ENCODE measurements around the gene TNIP3.
"Not testable (repeated sequence)": the region's sequence is repeated elsewhere in the genome, so short reads cannot be mapped to it uniquely, and the experiment has no call there.

TNIP3 gene

DNA sequence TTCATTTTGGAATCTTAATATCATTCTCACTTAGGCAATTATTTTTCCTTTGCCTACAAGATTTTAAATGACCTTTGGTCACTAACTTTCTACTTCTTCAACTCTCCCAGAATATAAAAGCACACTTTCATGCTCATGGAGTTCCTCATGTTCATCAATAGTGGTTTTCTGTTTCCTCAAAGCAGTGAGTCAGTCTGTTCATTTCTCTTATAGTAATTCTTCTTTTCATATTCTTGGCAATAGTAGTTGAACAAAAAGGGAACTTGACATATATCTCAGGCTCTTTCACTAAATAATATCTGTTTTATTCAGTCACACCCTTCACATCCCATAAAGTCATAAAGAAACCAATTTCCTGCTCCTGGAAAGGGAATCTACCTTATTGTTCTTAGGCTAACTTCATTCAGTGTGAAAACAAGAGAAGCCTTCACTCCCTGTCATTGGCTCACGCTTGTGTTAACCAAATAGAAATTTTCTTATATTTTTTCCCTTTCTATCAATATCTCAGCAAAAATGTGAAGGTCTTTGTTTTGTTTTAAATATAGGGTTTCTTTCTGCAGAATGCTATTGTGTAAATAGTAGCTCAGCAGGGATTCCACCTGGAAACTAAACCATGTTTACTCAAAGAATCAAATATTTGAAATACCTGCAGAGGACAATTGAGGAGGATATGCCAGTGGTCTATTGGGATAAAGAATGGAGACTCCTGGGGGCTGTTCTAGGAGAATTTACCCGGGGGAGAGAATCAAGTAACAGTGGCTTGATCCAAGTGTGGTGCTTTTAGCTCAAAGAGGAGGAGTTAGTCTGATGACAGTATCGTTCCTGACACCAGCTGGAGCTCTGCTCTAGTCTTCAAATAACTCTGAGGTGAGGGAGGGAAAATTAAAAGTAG is 13.4 kb upstream of the TNIP3 start:
- no peak for DNase-seq

DNA sequence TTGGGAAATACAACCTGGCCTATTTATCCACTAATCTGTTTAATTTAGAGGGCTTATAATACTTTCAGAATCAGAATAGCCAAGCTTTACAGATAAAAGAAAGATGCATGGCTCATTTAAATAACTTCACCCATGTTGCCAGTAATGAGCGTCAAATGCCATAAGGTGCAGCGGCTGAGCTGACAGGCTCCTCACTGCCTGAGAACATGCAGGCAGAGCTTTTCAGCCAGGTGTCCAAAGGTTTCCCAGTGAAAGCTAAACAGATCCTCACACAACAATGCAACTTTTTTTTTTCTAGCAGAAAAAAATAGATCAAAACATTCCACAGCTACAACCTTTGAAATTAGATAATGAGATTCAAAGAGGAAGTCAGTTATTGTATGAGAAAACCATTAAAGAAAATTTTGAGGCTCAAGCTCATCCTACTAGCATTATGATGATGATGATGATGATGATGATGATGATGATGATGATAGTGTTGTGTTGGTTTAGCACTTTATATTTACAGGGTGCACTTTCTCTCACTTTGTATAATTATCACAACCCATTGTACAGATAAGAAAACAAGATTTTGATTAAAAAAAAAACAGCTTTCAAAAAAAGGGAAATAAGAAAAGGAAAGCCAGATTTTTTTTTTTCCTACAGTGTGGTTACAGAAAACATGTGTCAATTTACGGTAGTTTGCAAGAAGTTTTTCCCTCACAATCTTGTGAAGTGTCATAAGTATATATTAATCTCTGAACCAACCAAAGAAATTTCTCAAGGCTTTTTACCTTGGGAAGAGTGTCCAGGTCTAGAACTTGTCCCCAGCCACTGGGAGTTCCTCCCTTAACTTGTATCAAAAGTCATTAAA is 12.2 kb upstream of the TNIP3 start:
- no peak for DNase-seq

- not testable (repeated sequence) for DNase-seq
Measured at GRCh38 chr4:121171477-121171876, 7.4 kb upstream of the TNIP3 start.

DNA sequence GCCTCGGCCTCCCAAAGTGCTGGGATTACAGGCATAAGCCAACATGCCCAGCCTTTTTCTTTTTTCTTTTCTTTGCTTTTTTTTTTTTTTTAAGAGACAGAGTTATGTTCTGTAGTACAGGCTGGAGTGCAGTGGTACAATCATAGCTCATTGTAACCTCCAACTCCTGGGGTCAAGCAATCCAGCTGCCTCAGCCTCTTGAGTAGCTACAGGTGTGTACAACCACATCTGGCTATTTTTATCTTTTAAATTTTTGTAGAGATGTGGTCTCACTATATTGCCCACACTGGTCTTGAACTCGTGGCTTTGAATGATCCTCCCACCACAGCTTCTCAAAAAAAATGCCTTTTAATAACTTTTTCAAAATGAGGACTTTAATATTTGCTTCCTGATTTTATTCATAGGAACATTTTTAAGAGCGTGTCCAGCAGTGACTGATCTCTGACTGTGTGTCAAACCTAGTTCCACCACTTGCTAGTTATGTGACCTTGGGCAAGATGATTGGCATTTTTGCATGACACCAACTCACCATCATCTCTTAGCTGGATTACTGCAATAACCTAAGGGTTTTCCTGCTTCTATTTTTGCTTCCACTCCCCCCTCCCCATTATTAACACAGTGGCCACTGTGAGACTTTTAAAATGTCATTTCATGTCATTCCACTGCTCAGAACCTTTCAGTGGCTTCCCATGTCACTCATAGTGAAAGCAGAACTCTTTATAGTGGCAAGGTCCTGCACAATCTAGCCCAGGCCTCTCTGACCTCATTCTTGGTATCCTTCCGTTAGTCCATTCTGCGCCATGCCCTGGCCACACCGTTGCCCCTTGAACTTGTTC is 4.5 kb upstream of the TNIP3 start:
- no peak for DNase-seq

DNA sequence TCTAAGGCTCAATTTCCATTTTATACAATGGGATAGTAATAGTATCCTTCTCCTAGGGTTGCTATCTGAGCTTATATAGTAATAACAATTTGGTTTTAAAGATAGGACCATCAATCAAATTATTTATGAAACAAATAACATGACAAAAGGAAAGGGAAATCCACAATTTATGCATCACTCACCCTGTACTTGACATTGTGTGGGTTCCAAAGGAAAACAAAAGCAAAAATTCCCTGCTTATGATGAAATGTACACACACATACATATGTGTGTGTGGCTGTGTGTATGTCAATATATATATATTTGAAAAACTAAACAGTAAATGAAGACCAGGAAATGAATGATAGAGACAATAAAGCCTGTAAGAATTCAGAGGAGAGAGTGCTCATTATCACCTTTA is 2.9 kb upstream of the TNIP3 start:
- DNase-seq = no peak

GRCh38 chr4:121165206-121165605 is 1.1 kb upstream of the TNIP3 start:
- no peak for DNase-seq

DNA sequence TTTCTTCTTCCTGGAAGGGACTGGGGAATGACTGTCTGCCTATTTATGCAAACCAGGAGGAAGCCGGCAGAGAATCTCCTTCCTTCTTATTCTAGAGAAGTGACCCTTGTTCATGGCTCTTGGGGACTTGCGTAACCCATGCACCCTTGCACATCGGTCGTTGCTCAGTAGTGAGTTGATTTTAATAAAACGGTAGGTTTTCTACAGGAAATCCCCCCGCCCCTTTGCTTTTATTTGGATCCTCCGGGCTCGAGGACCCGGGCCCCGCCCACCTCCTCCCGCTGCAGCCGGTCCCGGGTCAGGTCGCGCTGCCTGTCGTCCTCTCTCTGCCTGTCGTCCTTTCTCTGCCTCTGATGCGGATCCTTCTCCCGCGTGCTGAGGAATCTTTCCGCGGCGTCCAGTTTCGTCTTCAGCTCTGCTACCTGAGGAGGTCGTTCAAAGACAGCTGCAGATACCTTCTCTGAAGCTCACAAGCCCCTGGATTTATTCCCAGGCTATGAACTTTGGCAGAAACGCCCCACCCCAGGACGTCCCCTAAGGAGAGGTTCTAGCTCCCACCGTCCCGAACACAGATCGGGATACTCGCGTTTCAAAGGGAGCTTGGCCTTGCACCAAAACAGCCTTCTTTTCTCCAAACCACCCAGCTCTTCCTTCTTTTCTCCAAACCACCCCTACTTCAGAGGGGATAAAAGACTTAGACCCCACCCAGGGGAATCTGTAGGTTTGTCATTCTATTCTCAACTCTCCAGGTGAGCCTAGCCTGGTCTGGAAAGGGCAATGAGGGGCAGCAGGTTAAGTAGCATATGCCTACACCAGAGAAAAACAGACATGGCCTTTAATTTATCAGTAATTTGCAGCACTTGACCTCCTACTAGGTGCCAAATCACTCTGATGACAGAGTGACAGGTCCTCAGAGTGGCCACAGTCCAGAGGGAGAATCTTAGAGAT is 7.0 kb downstream of the TNIP3 start:
- DNase-seq = no peak

- peak; percentile 6 to 44 for DNase-seq
Measured at GRCh38 chr4:121155893-121156292, 8.2 kb downstream of the TNIP3 start.

GRCh38 chr4:121154103-121154515 is 10.0 kb downstream of the TNIP3 start:
- DNase-seq = no peak

GRCh38 chr4:121151942-121152341 is 12.2 kb downstream of the TNIP3 start:
- DNase-seq = no peak

- DNase-seq = no peak
Measured at GRCh38 chr4:121150486-121150885, 13.6 kb downstream of the TNIP3 start.

- no peak for DNase-seq
Measured at GRCh38 chr4:121150003-121150402, 14.1 kb downstream of the TNIP3 start.

GRCh38 chr4:121148621-121149020 is 15.5 kb downstream of the TNIP3 start:
- DNase-seq = no peak

DNA sequence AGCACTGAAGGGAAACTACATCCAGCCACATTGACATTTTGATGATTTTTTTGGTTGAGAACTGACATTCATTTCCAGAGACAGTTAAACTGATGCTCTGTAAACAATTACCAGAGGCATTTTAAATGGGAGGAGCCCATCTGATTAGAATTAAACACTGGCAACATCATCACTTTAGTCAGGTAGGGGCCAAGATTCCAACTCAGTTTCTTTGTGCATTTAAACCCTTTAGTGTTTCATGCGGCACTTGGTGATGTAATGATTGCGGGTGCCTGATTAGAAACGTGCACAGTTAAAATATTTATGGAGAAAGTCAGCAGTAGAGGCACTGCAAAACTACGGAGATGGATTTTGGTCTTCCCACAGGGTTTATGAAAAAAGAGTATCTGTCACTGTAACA is 16.1 kb downstream of the TNIP3 start:
- no peak for DNase-seq

- DNase-seq = no peak
Measured at GRCh38 chr4:121146530-121146929, 17.6 kb downstream of the TNIP3 start.

DNA sequence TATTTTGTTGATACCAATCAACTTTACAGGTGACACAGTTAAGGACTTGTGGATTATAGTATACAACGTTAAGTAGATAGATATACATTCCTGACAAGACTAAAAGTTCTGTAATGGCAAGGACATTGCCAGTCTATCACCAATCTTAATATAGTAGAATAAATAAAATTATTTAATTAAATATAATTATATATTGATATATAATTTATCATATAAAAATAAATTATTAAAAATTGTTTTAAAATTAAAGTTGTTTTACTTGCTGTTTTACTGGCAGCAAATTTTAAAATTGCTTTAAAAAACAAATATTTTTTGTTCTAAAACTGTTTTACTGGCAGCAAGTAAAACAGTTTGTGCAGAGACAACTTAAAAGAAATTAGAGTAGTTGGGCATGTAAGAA is 18.7 kb downstream of the TNIP3 start:
- DNase-seq = no peak

DNA sequence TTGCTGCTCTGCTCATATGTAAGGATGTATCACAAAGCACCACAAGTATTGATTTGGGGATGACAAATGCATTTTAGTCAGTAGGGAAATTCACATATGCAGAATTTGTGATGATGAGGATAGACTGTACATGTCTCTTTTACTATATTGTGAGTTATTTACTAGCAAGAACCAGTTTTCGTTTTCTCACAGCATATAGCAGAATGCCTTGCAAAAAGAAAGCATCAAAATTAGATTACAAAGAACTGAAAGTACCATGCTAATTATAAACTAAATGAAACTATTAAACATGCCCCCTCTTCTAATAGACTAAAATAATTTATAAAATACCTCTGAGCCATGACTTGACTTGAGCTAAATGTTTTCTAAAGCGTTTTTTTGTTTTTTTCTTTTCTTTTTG is 20.1 kb downstream of the TNIP3 start:
- DNase-seq = no peak

GRCh38 chr4:121143131-121143530 is 21.0 kb downstream of the TNIP3 start:
- no peak for DNase-seq

- DNase-seq = no peak
Measured at GRCh38 chr4:121140716-121141460, 23.2 kb downstream of the TNIP3 start.

DNA sequence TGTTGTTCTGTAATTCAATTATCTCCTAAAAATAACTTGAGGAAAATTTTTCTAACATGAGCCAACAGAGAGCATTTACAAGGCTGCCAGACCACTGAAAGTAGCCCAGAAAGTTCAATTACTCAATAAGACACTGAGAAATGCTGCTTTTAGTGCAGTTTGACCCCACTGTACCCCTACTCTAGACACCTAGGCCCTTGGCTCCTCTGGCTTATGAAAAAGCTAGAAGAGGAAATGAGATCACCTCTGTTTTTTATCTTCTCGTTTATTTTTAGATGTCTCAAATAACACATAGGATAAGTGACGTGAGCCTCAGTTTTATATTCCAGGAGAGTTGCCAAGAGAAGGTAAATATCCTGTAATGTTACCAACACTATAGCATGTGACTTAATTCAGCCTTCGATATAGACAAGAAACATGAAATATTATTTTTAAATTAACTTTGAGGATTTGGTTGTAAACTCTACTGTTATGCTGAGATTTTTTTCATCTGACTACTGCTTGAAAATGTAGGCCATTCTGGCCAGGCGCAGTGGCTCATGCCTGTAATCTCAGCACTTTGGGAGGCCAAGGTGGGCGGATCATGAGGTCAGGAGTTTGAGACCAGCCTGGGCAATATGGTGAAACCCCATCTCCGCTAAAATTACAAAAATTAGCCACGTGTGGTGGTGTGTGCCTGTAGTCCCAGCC is 24.4 kb downstream of the TNIP3 start:
- DNase-seq = no peak
